Panc1 (cell line): ENCODE data around the gene SLC22A2. TPM values are rescaled to one million over a fixed set of nuclear protein-coding genes. Genes with fewer than 3 reads are reported as not detected.

Experiments used
- ATAC-seq: fragments of 200-7000 bp; cut with Tn5 transposase; 2 replicates; pipeline ENCODE4 v1.9.1; 2020; ENCODE audit warnings: mild to moderate bottlenecking, moderate library complexity
- BruUV-seq: library from RNA; stranded (reverse); fragments of 400-500 nt; replicated peaks from 2 replicates; lab custom pipeline; 2021; lab: Mats Ljungman, UMichigan
- CTCF ChIA-PET: fragments of 300-600 bp; sonication (Branson Sonifier 250); formaldehyde crosslinking; loops from one replicate; lab custom pipeline; 2022; ENCODE audit warnings: antibody characterized with exemption; lab: Charles Lee
- POLR2A ChIA-PET: fragments of 300-600 bp; sonication (Branson Sonifier 250); formaldehyde crosslinking; loops from one replicate; lab custom pipeline; 2022; ENCODE audit warnings: antibody characterized with exemption; lab: Charles Lee
- DNase-seq: peaks from one replicate; pipeline ENCODE4 v3.0.0-alpha.2; 2010; ENCODE audit warnings: low read depth, low spot score
- H3K27ac ChIP-seq: 2 replicates; pipeline ENCODE4 v1.5.1; 2011; ENCODE audit warnings: mild to moderate bottlenecking, low read length, inconsistent platforms
- H3K27me3 ChIP-seq: fragments of 200-500 bp; sonication (Bioruptor generic); 2 replicates; pipeline ENCODE4 v1.6.0; 2014; ENCODE audit warnings: low read length, inconsistent platforms; ENCODE audit not compliant: control insufficient read depth, insufficient read depth
- H3K36me3 ChIP-seq: fragments of 200-500 bp; sonication (Bioruptor generic); 2 replicates; pipeline ENCODE4 v1.5.1; 2014; ENCODE audit warnings: inconsistent platforms, mild to moderate bottlenecking, low read length, moderate library complexity; ENCODE audit not compliant: control insufficient read depth, insufficient read depth
- H3K4me1 ChIP-seq: 2 replicates; pipeline ENCODE4 v1.5.1; 2011; ENCODE audit warnings: inconsistent platforms, mild to moderate bottlenecking, low read length, moderate library complexity; ENCODE audit not compliant: control insufficient read depth, insufficient read depth
- H3K4me3 ChIP-seq, 2 experiments: 2 replicates each; pipeline ENCODE4 v1.5.1; 2011 to 2012; ENCODE audit warnings: low read depth in 2 of 2, low read length in 2 of 2, mild to moderate bottlenecking in 2 of 2, inconsistent platforms in 1 of 2, moderate library complexity in 1 of 2
- H3K9me3 ChIP-seq: fragments of 200-500 bp; sonication (Bioruptor generic); 2 replicates; pipeline ENCODE4 v1.5.1; 2014; ENCODE audit warnings: low read depth, mild to moderate bottlenecking, inconsistent platforms, low read length, moderate library complexity; ENCODE audit not compliant: control insufficient read depth, insufficient read depth
- CTCF ChIP-seq: fragments of 450-650 bp; IDR thresholded peaks from 2 replicates; pipeline ENCODE4 v1.5.1; 2017; ENCODE audit warnings: mild to moderate bottlenecking
- POLR2AphosphoS5 ChIP-seq: IDR thresholded peaks from 2 replicates; pipeline ENCODE4 v1.6.1; 2012; ENCODE audit warnings: mild to moderate bottlenecking, low read depth, low read length, moderate library complexity
- REST ChIP-seq, 2 experiments: IDR thresholded peaks; 2 replicates each; pipeline ENCODE4 v1.6.1; 2011 to 2012; ENCODE audit warnings: low read depth in 2 of 2, control low read depth in 1 of 2, low read length in 1 of 2, mild to moderate bottlenecking in 1 of 2, moderate library complexity in 1 of 2; ENCODE audit not compliant: insufficient read depth in 1 of 2
- SIN3A ChIP-seq: IDR thresholded peaks from 2 replicates; pipeline ENCODE4 v1.6.1; 2012; ENCODE audit warnings: low read depth, mild to moderate bottlenecking, low read length, moderate library complexity, borderline replicate concordance; ENCODE audit not compliant: insufficient read depth
- TCF7L2 ChIP-seq: IDR thresholded peaks from 2 replicates; pipeline ENCODE4 v1.6.1; 2011; ENCODE audit warnings: mild to moderate bottlenecking, low read depth, low read length, inconsistent platforms
- in situ Hi-C: cut with HindIII; loops from 2 replicates; pipeline ENCODE4 v1.10.0; 2016; ENCODE audit warnings: low sequenced_read_pairs, low pct_unique_long_range_greater_than_20kb
- intact Hi-C: fragments of 100-400 bp; cut with micrococcal nuclease; formaldehyde crosslinking; loops from one replicate; pipeline ENCODE4 v1.10.0; 2022; ENCODE audit not compliant: unreplicated experiment
- total RNA-seq: library from RNA; stranded (reverse); gene quantifications from one replicate; pipeline ENCODE4 v1.2.1, GENCODE V29; 2021; ENCODE audit not compliant: unreplicated experiment

Gene SLC22A2
- total RNA-seq, 1 experiment from 2014 or later: not detected

- no peak for TF ChIP-seq POLR2AphosphoS5
- no peak for TF ChIP-seq CTCF
- TF ChIP-seq TCF7L2: no peak
- ATAC-seq (no peak), DNase-seq (no peak)
- Histone ChIP-seq H3K27ac (no peak overlapping the region), H3K27me3 (no peaks in the 10 kb centered on the region), H3K4me3 (no peak overlapping the region), H3K36me3 (no peaks in the 10 kb centered on the region), H3K9me3 (no peaks in the 10 kb centered on the region), H3K4me1 (no peaks in the 10 kb centered on the region)
- in situ Hi-C loops: no loop called here
- BruUV-seq: no TSS peak
- ChIA-PET POLR2A (no interaction called here), CTCF (no interaction called here)
- intact Hi-C loops: no loop called here
Observed at GRCh38 chr6:160278311-160278710, 19.7 kb upstream of the SLC22A2 start.

- Histone ChIP-seq H3K4me3 (no peak overlapping the region), H3K9me3 (no peaks in the 10 kb centered on the region), H3K27ac (no peak overlapping the region), H3K4me1 (no peaks in the 10 kb centered on the region), H3K27me3 (no peaks in the 10 kb centered on the region), H3K36me3 (no peaks in the 10 kb centered on the region)
- TF ChIP-seq POLR2AphosphoS5: no peak
- in situ Hi-C loops: no loop called here
- POLR2A ChIA-PET: no interaction called here
- no TSS peak for BruUV-seq
- no peak for ATAC-seq
- CTCF ChIA-PET: no interaction called here
- DNase-seq: no peak
- intact Hi-C loops: no loop called here
Observed at GRCh38 chr6:160277546-160277945, 18.9 kb upstream of the SLC22A2 start.

- Histone ChIP-seq H3K36me3 (no peaks in the 10 kb centered on the region), H3K27me3 (no peaks in the 10 kb centered on the region), H3K4me3 (no peak overlapping the region), H3K9me3 (no peaks in the 10 kb centered on the region), H3K4me1 (no peaks in the 10 kb centered on the region), H3K27ac (no peak overlapping the region)
- DNase-seq: no peak
- intact Hi-C loops (no loop called here), in situ Hi-C loops (no loop called here)
- no peak for ATAC-seq
- ChIA-PET POLR2A (no interaction called here), CTCF (no interaction called here)
- TF ChIP-seq POLR2AphosphoS5 (no peak), TCF7L2 (no peak), SIN3A (no peak), CTCF (no peak), REST (IDR thresholded peaks at IDR 0.05; ENCODE audit: insufficient read depth in 1 of 2, low read depth in 2 of 2, low read length in 1 of 2) (no peak)
- no TSS peak for BruUV-seq
Observed at GRCh38 chr6:160277144-160277543, 18.5 kb upstream of the SLC22A2 start.
